Measurements from ENCODE around the gene MYBPC2. TPM values are rescaled to one million over a fixed set of nuclear protein-coding genes. Genes with fewer than 3 reads are reported as not detected.

Gene MYBPC2
- total RNA-seq, 1 experiment from 2014 or later = 0.18 TPM

GRCh38 chr19:50453243-50453642 is 20.6 kb downstream of the MYBPC2 start:
- in situ Hi-C loops (cut with HindIII; ENCODE audit: low pct_unique_long_range_greater_than_20kb, low sequenced_read_pairs) = no loop called here
- Histone ChIP-seq H3K9me3 (ENCODE audit: control insufficient read depth, insufficient read depth, low read depth, low read length) (no peaks in the 10 kb centered on the region), H3K36me3 (ENCODE audit: control insufficient read depth, insufficient read depth, low read length) (no peaks in the 10 kb centered on the region), H3K4me3 (ENCODE audit: low read depth in 2 of 2, low read length in 2 of 2) (no peak overlapping the region), H3K27ac (ENCODE audit: low read length) (no peak overlapping the region), H3K4me1 (ENCODE audit: control insufficient read depth, insufficient read depth, low read length) (no peaks in the 10 kb centered on the region), H3K27me3 (ENCODE audit: control insufficient read depth, insufficient read depth, low read length) (no peaks in the 10 kb centered on the region)
- DNase-seq (ENCODE audit: low read depth, low spot score) = no peak
- BruUV-seq (replicated peaks) = no TSS peak
- TF ChIP-seq CTCF (IDR thresholded peaks at IDR 0.05) (no peak), REST (IDR thresholded peaks at IDR 0.05; ENCODE audit: insufficient read depth in 1 of 2, low read depth in 2 of 2, low read length in 1 of 2) (no peak), TCF7L2 (IDR thresholded peaks at IDR 0.05; ENCODE audit: low read depth, low read length) (no peak), POLR2AphosphoS5 (IDR thresholded peaks at IDR 0.05; ENCODE audit: low read depth, low read length) (no peak), SIN3A (IDR thresholded peaks at IDR 0.05; ENCODE audit: borderline replicate concordance, insufficient read depth, low read depth, low read length) (no peak)
- ChIA-PET POLR2A (no interaction called here), CTCF (no interaction called here)
- intact Hi-C loops (cut with micrococcal nuclease; ENCODE audit: unreplicated experiment) = no loop called here
- no peak for ATAC-seq

GRCh38 chr19:50455992-50456391 is 23.3 kb downstream of the MYBPC2 start:
- H3K9me3 ChIP-seq (ENCODE audit: control insufficient read depth, insufficient read depth, low read depth, low read length) = no peaks in the 10 kb centered on the region
- POLR2A ChIA-PET = no interaction called here
- H3K27me3 ChIP-seq (ENCODE audit: control insufficient read depth, insufficient read depth, low read length) = no peaks in the 10 kb centered on the region
- H3K4me1 ChIP-seq (ENCODE audit: control insufficient read depth, insufficient read depth, low read length) = no peaks in the 10 kb centered on the region; the same call in 1 of the 2 replicates
- H3K27ac ChIP-seq (ENCODE audit: low read length) = no peak overlapping the region
- no TSS peak for BruUV-seq (replicated peaks)
- DNase-seq (ENCODE audit: low read depth, low spot score) (no peak), ATAC-seq (no peak)
- intact Hi-C loops (cut with micrococcal nuclease; ENCODE audit: unreplicated experiment) (no loop called here), in situ Hi-C loops (cut with HindIII; ENCODE audit: low pct_unique_long_range_greater_than_20kb, low sequenced_read_pairs) (no loop called here)
- no peak for TF ChIP-seq TCF7L2 (IDR thresholded peaks at IDR 0.05; ENCODE audit: low read depth, low read length)
- no peak for TF ChIP-seq SIN3A (IDR thresholded peaks at IDR 0.05; ENCODE audit: borderline replicate concordance, insufficient read depth, low read depth, low read length)
- no peak for TF ChIP-seq REST (IDR thresholded peaks at IDR 0.05; ENCODE audit: insufficient read depth in 1 of 2, low read depth in 2 of 2, low read length in 1 of 2)
- TF ChIP-seq CTCF (IDR thresholded peaks at IDR 0.05) = no peak
- no peak for TF ChIP-seq POLR2AphosphoS5 (IDR thresholded peaks at IDR 0.05; ENCODE audit: low read depth, low read length)
- CTCF ChIA-PET = no interaction called here
- H3K4me3 ChIP-seq (ENCODE audit: low read depth in 2 of 2, low read length in 2 of 2) = no peak overlapping the region
- H3K36me3 ChIP-seq (ENCODE audit: control insufficient read depth, insufficient read depth, low read length) = no peaks in the 10 kb centered on the region
